ENCODE data around the gene PKP1.

PKP1 gene

DNA sequence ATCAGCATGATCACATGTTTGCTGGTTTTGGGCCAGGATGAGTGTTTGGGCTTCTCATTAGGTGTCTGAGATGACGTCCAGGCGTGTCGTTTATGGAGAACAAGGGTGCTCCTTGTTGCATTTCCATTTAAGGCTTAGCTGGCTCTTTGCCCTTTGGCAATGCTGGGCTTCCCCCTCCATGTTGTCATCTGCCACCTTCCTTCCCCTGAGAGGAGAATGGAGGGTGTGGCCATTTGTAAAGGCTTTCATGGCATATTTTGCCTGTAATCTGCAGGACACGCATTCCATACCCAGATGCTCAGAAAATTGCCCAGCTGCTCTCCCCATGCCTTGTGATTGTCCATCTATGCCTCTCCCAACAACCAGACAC, 27.7 kb downstream of the PKP1 start:
- DNase-seq: no peak

DNA sequence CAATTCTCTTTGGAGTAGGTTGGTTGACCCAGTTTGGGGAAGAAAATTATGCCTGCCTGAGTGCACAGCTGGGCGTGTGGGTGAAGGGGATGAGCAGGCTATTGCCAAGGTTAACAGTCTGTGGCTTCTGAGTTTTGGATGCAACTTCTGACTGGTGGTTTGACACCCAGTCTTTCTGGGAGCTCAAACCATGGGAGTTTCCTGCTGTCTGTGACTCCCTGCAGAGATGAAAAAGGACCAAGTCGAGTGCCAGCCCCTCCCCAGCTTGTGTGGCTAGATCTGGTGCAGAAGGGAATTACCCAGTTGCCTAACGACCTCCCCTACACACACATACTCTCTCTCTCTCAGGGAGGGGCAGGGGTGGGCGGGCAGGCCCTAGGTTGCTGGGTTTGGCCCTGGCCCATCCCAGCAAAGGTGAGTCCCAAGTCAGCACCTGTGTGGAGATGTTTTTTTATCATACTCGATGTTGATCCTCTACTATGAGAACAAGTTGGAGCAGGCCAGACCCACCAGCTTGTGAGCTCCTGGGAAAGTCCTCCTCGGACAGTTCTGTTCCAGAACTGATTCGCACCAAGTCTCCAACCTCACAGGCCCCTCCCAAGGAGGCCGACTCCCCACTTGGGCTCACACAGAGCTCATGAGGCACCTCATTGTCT, 28.2 kb downstream of the PKP1 start:
- no peak for DNase-seq

DNA sequence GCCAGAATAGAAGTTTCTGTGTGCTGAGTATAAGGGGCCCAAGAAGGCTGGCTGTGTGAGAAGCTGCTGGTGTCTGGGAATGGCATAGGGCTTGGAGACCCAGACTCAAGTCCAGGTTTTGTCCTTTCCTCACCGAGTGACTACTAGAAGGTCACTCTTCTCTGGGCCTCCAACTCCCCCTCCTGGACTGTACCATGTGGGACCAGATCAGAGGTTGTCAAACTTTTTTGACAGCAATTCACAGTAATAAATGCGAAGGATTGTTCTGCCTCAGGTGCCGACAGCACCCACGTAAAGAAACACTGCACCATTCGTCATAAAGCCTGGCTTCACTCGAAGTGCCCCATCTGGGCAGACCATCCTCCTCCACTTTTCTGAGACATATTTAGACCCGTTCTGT, 29.0 kb downstream of the PKP1 start:
- no peak for DNase-seq

DNA sequence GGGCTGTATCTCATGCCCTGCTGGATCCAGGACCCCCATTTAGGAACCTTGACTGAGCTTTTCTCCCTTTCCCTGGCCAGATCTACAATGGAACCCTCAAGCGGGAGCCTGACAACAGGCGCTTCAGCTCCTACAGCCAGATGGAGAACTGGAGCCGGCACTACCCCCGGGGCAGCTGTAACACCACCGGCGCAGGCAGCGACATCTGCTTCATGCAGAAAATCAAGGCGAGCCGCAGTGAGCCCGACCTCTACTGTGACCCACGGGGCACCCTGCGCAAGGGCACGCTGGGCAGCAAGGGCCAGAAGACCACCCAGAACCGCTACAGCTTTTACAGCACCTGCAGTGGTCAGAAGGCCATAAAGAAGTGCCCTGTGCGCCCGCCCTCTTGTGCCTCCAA, 29.8 kb downstream of the PKP1 start:
- no peak for DNase-seq

DNA sequence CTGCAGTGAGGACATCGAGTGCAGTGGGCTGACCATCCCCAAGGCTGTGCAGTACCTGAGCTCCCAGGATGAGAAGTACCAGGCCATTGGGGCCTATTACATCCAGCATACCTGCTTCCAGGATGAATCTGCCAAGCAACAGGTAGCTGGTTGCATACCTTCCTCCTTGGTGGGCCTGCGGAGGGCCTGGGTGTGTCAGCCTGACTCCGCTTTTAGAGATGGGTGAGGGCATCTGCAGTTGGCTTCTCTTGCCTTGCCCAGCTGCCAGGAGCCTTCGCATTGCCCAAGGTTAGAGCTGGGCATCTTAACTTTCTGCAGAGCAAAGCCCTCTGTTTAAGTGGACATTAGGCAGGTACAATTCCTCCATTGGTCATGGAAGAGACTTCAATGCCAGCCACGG, 33.2 kb downstream of the PKP1 start:
- DNase-seq: no peak

DNA sequence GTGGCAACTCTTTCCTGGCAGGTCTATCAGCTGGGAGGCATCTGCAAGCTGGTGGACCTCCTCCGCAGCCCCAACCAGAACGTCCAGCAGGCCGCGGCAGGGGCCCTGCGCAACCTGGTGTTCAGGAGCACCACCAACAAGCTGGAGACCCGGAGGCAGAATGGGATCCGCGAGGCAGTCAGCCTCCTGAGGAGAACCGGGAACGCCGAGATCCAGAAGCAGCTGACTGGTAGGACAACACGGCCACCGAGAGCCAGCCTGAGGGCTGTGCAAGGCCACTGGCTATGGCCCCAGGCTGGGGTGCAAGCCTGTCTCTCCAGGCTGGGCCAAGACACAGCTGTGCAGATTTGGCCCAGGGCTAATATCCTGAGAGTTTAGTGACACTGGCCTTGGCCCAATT, 34.2 kb downstream of the PKP1 start:
- DNase-seq: no peak

DNA sequence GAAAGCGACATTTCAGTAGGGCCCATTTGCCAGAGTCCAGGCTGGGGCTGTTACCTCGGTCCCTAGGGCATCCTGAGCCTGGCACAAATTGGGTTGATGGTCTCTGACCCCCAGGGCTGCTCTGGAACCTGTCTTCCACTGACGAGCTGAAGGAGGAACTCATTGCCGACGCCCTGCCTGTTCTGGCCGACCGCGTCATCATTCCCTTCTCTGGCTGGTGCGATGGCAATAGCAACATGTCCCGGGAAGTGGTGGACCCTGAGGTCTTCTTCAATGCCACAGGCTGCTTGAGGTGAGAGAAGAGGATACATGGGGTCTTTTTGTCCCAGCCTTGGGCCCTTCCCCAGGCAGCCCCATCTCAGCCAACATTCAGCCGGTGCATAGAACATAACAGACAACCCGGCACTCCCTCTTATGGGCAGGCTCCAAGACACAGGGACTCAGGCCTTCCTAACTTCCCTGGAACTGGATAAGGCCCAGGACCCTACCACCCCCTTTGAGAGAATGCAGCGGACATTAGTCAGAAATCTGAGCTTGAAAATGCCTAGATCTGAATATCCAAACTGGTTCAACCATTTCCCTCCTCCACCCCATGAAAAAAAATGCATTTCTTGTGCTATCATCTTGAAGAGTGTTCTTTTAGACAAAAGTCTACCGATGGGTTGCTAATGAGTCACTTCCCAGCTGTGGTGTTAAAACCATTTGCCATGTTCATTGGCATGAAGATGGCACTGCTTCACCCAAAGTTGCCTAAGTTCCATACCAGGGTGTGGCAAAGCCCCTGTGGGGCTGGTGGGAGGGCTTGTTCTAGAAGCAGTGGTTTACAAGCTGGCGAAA, 35.4 kb downstream of the PKP1 start:
- no peak for DNase-seq

DNA sequence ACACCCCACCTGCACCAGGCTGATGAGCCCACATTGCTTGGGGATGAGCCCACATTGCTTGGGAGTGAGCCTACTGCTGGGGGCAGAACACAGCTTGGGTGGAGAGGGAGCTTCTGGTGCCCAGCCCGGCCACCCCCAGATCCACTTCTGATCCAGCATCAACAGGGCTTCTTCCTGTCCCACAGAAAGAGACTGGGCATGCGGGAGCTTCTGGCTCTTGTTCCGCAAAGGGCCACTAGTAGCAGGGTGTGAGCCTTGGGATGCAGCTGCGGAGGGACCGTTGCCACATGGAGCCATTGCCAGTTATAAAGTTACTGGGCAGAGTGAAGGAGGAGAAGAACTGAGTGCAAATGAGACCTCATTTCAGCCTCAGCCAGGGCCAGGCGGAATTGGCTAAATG, 36.3 kb downstream of the PKP1 start:
- no peak for DNase-seq

DNA sequence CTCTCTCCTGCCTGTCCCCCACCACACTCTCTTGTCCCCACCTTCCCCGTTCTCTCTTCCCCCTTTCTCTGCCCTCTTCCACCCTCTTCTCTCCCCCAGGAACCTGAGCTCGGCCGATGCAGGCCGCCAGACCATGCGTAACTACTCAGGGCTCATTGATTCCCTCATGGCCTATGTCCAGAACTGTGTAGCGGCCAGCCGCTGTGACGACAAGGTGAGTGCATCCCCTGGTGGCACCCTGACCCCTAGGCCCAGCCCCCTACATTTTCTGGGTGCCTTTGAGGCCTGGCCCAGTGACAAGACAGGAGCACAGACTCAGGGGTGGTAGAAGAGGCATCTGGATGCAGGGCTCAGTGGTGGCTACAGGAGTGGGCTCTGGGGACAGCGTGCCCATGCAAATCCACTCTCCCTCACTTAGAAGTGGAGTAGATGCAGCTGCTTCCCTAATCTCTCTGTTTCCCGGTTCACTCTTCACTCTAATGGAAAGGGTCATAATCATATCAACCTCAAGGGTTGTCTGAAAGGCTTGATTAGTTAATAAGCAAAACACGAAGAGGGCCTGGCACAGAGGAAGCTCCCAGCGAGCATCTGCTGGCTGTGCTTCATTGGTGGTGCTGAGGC, 37.0 kb downstream of the PKP1 start:
- DNase-seq: no peak

DNA sequence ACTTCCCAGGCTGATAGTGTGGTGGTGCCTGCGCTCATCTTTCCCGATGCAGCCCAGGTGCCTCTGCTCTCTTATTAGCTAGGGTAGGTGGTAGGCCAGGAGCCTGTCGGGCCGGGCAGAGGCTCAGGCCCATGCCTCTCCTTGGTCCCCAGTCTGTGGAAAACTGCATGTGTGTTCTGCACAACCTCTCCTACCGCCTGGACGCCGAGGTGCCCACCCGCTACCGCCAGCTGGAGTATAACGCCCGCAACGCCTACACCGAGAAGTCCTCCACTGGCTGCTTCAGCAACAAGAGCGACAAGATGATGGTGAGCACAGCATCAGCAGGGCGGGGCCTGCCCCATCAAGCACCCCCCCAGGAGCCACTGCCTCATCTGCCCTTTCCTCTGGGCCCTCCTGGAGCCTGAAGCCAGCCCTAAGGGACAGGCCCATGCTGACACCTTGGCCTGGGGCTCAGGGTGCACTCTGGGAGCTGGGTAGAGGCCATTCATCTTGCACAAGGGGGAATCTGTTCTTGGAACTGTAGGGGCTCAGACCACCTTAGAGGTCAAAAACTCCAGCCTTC, 38.6 kb downstream of the PKP1 start:
- no peak for DNase-seq

DNA sequence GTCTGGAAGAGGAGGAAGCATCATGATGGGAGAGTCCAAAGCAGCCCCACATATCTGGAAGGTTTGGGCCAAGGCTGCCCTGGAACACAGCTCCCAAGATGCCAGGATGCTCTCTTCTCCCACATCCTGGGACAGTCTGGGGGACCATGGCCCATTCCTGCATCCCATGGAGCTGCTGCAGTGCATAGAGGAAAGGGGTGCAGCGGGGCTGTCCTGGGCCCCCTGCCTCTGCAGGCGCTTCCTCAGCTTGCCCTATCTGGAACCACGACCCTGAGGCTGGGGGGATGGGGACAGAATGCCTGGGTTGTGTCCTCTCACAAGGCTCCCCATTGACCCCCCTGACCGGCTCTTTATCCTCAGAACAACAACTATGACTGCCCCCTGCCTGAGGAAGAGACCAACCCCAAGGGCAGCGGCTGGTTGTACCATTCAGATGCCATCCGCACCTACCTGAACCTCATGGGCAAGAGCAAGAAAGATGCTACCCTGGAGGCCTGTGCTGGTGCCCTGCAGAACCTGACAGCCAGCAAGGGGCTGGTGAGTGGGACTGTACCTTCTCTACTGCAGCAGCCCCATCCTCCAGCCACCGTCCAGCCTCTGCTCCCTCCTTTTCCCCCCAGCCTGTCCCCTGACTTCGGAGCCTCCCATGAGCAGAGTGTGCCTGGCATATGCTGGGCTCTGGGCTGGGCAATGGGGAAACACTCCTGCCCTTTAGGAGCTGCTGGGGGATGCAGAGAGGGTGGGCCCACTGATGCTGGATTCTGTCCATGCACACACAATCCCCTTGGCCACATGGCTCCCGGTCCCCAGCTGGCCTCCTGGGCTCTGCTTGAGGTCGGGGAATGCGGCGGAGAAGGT, 39.6 kb downstream of the PKP1 start:
- DNase-seq: no peak

DNA sequence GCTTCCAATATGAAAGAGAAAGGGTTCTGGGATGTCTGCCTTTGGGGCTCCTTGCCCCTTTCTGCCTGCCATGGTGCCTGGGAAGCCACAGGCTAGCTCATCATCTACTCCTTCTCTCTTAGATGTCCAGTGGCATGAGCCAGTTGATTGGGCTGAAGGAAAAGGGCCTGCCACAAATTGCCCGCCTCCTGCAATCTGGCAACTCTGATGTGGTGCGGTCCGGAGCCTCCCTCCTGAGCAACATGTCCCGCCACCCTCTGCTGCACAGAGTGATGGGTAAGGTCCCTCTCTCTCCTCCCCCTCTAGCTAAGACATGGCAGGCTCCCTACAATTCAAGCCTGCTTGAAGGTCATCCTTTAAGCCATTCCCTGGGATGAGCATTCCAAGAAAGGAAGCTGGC, 41.0 kb downstream of the PKP1 start:
- DNase-seq: no peak

DNA sequence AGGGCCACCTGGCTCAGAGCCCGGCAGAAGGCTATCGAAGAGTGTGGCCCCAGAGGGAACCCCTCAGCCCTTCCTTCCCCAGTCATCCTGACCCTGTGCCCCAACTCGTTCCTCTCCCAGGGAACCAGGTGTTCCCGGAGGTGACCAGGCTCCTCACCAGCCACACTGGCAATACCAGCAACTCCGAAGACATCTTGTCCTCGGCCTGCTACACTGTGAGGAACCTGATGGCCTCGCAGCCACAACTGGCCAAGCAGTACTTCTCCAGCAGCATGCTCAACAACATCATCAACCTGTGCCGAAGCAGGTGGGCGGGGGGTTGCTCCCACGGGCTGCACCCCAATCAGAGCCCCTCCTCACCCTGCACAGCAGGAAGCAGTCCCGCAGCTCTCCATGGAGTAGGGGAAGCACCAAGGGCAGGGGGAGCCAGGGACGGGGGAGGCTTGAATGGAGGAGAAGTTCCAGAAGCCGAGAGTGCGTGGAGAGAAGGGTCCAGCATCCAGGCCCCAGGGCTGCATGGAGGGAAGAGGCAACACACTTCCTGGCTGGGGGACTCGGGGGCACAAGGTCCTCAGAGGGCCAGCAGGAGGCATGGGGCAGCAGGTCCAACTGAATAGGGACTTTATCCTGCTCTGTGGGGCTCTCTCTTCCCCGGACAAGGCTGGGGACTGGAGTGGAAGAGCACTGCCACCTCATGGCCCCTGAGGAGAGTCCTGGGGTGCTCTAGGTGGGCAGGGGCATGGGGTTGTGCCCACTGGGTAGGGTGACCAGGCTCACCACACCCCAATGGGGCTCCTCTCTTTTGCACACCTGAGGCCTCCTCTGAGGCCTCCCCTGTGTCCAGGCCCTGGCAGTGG, 41.7 kb downstream of the PKP1 start:
- no peak for DNase-seq

DNA sequence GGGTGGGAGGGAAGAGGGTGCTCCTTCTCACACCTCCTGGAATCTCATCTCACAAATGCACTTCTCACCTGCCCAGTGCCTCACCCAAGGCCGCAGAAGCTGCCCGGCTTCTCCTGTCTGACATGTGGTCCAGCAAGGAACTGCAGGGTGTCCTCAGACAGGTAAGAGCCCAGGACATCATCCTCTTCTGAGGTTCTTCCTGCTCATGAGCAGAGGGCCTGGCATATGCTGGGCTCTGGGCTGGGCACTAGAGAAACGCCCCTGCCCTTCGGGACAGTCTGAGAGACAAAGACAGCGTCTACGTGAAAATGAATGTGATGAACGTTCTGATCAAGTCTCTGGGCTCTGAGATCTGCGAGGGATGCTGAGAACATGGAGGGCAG, 42.4 kb downstream of the PKP1 start:
- no peak for DNase-seq

DNA sequence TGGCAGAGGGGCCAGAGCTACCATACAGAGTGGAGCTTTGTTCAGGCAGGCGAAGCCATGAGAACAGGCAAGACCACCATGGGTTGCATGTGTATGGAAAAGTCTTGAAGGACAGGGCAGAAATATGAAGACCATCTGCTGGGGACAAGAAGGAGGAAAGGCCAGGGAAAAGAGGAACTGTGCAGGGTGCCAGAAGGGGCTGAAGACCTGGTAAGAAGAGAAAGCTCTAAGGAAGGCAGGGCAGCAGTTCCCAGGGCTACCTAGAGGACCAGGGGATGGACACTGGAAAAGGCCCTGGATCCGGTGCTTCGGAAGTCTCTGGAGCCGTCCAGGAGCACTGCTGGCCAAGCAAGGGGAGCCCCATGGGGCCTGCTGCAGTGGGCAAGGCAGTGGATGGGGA, 43.4 kb downstream of the PKP1 start:
- DNase-seq: no peak

DNA sequence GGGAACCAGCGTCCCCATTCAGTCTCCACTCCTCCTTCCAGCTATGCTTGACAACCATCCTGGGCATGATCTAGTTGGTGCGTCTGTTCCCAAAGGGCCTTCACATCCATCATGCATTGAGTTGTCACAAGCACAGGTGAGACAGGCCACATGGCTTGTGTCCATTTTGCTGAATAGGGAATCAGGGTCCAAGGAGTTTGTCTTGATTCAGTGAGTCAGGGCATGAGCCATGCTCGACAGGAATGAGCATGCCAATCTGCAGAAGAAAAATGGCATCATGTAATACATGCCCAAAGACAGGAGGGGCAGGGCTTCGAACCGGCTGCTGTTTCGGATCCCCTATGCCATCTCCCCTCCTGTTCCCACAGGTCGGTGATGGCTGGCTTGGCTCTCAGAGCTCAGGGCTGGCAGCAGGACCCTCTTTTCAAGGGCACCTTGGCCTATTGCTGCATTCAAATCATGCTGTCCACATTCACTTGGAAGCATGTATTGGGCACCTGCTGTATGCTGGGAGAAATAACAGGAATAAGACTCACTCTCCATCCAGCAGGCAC, 44.5 kb downstream of the PKP1 start:
- DNase-seq: no peak

DNA sequence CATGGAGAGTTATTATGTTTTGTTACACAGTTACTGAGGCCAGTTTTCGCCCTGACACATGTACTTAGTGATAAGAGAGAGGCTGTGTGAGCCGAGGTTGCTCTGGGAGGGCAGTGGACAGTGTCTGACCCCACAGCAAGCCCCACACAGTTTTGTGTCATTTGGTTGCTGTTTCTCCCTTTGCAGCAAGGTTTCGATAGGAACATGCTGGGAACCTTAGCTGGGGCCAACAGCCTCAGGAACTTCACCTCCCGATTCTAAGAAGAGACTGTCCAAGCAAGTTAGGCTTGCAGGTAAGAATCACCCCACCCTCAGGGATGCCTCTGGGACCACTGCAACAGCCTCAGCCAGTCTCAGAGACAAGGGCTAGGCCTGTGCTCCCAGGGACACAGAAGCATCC, 45.3 kb downstream of the PKP1 start:
- DNase-seq: no peak

DNA sequence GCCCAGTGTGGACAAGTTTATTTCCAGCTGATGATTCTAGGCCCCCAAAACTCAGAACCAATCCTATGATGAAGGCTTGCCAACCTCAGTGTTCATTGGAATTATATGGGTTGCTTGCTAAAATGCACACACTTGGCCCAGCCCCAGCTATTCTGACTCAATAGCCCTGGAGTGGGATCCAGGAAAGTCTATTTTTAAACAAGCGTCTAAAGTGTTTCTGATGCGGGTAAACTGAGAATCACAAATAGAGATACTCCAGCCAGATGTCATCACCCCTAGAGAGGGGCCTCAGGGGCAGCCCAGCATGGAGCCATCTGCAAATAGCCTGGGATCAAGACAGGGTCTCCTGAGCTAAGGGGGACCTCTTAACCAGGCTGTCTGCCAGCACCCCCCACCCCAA, 46.0 kb downstream of the PKP1 start:
- DNase-seq: no peak

DNA sequence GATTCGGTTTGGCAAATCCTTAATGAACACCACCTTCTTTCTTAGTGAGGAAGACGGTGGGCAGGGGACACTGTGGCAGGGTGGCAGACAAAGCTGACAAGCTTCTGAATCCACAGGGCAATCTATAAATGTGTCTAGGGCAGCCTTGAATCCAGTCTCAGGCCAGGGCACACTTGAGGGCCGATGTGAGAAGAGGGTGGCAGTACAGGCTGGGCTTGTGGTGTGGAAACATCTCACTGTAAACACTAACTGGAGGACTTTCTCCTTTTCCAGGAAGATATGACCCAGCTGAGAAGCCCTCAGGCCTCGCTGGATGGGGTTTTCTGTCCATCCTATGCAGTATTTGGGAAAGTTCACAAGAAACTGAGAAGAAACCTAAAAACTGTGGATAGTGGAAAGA, 46.5 kb downstream of the PKP1 start:
- no peak for DNase-seq

DNA sequence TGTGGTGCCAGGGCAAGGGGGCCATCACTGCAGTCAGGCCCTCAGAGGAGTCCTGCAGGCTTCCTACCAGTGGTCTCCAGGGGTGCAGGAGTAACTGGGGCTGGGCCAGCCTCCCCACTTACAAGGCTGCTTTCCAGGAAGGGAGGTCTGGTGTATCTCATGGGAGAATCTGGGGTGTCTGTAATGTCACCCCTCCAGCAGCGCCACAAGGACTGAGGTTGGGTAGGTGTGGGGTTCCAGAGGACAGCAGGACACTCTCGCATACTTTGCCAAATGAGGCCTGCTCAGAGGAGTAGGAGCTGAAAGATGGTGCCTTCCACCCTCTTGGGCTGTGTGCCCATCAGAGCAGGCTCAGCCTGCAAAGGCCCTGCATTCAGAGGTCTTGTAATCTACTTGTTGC, 47.2 kb downstream of the PKP1 start:
- DNase-seq: no peak

DNA sequence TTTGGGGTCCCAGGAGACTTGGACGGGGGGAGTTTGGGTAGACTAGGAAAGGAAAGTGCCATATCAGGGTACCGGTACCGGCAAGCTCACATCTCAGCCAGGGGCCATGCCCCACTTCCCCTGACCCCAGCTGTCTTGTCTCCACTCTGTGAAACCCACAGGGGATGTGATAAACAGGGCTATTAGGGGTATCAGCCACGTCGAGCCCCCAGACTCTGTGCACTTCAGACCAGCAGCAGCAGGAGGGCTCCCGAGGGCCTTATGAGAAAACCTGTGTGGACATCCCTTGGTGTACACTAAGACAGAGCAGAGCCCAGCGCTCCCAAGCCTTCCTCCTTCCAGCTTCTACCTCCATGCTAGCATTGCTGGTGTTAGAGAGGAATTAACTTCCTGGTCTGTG, 47.9 kb downstream of the PKP1 start:
- no peak for DNase-seq

DNA sequence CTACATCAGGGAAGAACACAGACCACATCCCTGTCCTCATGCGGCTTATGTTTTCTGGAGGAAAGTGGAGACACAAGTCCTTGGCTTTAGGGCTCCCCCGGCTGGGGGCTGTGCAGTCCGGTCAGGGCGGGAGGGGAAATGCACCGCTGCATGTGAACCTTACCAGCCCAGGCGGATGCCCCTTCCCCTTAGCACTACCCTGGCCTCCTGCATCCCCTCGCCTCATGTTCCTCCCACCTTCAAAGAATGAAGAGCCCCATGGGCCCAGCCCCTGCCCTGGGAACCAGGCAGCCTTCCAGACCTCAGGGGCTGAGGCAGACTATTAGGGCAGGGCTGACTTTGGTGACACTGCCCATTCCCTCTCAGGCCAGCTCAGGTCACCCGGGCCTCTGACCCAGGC, 48.7 kb downstream of the PKP1 start:
- no peak for DNase-seq

Measured in stimulated activated naive CD4-positive, alpha-beta T cell treated with Interleukin-2 at 50 U/mL for 16 hours (primary cell).